Measurements from ENCODE around the gene CHRNA3.

Gene CHRNA3

GRCh38 chr15:78635346-78635745 lies 14.6 kb upstream of the CHRNA3 start:
- no peak for DNase-seq

GRCh38 chr15:78634210-78635145 lies 13.7 kb upstream of the CHRNA3 start:
- DNase-seq, result peak; percentile 35

GRCh38 chr15:78633348-78633747 lies 12.6 kb upstream of the CHRNA3 start:
- no peak for DNase-seq

- no peak for DNase-seq
These were observed 10.3 kb upstream of the CHRNA3 start for GRCh38 chr15:78630886-78631633.

GRCh38 chr15:78629716-78630065 lies 8.9 kb upstream of the CHRNA3 start:
- DNase-seq, result no peak

- DNase-seq, result no peak
These were observed 8.4 kb upstream of the CHRNA3 start for GRCh38 chr15:78629031-78629715.

- no peak for DNase-seq
These were observed 7.4 kb upstream of the CHRNA3 start for GRCh38 chr15:78628227-78628626.

GRCh38 chr15:78627348-78627747 lies 6.6 kb upstream of the CHRNA3 start:
- no peak for DNase-seq

- no peak for DNase-seq
These were observed 5.7 kb upstream of the CHRNA3 start for GRCh38 chr15:78626381-78626995.

- DNase-seq, result peak; percentile 96
These were observed 4.9 kb upstream of the CHRNA3 start for GRCh38 chr15:78625606-78626280.

- peak; percentile 37 for DNase-seq
These were observed 4.1 kb upstream of the CHRNA3 start for GRCh38 chr15:78624651-78625590.

GRCh38 chr15:78623786-78624497 lies 3.1 kb upstream of the CHRNA3 start:
- DNase-seq, result no peak

- DNase-seq, result no peak
These were observed 1.1 kb upstream of the CHRNA3 start for GRCh38 chr15:78621810-78622402.

GRCh38 chr15:78620021-78620526 lies 722 bp downstream of the CHRNA3 start:
- DNase-seq, result peak; percentile 57

- DNase-seq, result peak; percentile 33
These were observed 1.5 kb downstream of the CHRNA3 start for GRCh38 chr15:78619022-78619950.

- DNase-seq, result peak; percentile 86
These were observed 2.3 kb downstream of the CHRNA3 start for GRCh38 chr15:78618490-78618934.

- no peak for DNase-seq
These were observed 2.7 kb downstream of the CHRNA3 start for GRCh38 chr15:78618064-78618463.

- DNase-seq, result no peak
These were observed 3.3 kb downstream of the CHRNA3 start for GRCh38 chr15:78617516-78617915.

GRCh38 chr15:78617076-78617475 lies 3.7 kb downstream of the CHRNA3 start:
- no peak for DNase-seq

All from DMS53 (cell line).